ENCODE measurements around the gene SULT4A1.

DNA sequence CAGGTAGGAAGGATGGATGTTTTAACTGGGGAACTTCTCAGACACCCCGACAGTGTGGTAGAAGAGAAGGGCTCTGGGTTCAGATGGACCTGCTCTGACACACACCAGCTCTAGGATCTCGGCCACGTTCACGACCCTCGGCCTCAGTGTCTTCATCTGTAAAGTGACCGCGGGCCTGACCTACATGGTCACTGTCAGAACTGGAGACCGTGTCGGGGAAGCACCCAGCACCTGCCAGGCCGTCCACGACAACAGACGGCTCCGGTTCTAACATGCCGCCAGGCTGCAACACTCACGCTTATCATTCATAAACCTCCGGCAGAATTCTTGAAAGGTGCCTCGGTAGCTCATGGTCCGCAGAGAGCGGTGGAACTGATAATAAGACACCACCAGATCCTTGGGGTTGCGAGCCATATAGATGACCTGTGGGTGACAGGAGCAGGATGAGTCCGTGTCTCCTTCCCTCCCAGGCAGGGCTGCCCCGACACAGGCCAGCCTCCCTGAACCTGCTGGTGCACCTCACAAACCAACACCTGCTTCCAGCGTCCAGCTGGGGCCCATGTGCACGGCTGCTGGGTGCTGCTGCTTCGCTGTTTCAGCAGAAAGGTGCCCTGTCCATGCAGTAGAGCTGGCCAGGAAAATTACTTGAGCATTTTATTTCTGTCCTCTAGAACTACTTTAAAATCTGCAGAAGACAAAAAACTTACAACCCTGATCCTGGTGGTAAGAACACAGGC is 23.6 kb downstream of the SULT4A1 start:
- TF ChIP-seq, protein P1, sequence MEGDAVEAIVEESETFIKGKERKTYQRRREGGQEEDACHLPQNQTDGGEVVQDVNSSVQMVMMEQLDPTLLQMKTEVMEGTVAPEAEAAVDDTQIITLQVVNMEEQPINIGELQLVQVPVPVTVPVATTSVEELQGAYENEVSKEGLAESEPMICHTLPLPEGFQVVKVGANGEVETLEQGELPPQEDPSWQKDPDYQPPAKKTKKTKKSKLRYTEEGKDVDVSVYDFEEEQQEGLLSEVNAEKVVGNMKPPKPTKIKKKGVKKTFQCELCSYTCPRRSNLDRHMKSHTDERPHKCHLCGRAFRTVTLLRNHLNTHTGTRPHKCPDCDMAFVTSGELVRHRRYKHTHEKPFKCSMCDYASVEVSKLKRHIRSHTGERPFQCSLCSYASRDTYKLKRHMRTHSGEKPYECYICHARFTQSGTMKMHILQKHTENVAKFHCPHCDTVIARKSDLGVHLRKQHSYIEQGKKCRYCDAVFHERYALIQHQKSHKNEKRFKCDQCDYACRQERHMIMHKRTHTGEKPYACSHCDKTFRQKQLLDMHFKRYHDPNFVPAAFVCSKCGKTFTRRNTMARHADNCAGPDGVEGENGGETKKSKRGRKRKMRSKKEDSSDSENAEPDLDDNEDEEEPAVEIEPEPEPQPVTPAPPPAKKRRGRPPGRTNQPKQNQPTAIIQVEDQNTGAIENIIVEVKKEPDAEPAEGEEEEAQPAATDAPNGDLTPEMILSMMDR (IDR thresholded peaks at IDR 0.05) = no peak
- TF ChIP-seq POLR2AphosphoS5 (IDR thresholded peaks at IDR 0.05) = no peak
